ENCODE measurements around the gene SLC12A2.

- no peak for TF ChIP-seq CTCF (IDR thresholded peaks at IDR 0.05)
- TF ChIP-seq POLR2A (IDR thresholded peaks at IDR 0.05), result no peak
These were observed 133.4 kb downstream of the SLC12A2 start for GRCh38 chr5:128216860-128217531.

Measured in prostate gland (tissue), 2 donors.